Endothelial cell of umbilical vein (primary cell): ENCODE results near the gene DPY19L3. TPM values are rescaled to one million over a fixed set of nuclear protein-coding genes. Genes with fewer than 3 reads are reported as not detected.

Source experiments
- BruUV-seq: library from RNA; stranded (reverse); fragments of 400-500 nt; replicated peaks from 2 replicates; lab custom pipeline; 2021; lab: Mats Ljungman, UMichigan
- CTCF ChIA-PET: fragments of 300-600, 350-600 bp; sonication (Branson Sonifier 250); formaldehyde crosslinking; loops from one replicate; lab custom pipeline; 2021; ENCODE audit warnings: antibody characterized with exemption, inconsistent platforms; lab: Charles Lee
- POLR2A ChIA-PET: fragments of 300-600, 350-600 bp; sonication (Branson Sonifier 250); formaldehyde crosslinking; loops from one replicate; lab custom pipeline; 2021; ENCODE audit warnings: antibody characterized with exemption, inconsistent platforms; lab: Charles Lee
- DNase-seq: peaks from one replicate; pipeline ENCODE4 v3.0.0-alpha.2; 2011; ENCODE audit warnings: low read depth, low spot score
- FAIRE-seq: peaks from 2 replicates; lab custom pipeline; 2011; peaks lifted over from hg19 to GRCh38; lab: Jason Lieb, UNC
- H2AFZ ChIP-seq: 2 replicates; pipeline ENCODE4 v1.6.0; 2012; ENCODE audit warnings: low read depth, low read length, control low read depth, inconsistent platforms
- H3K27ac ChIP-seq: 2 replicates; pipeline ENCODE4 v1.5.1; 2011; ENCODE audit warnings: low read depth, mild to moderate bottlenecking, control low read depth, low read length, moderate library complexity; ENCODE audit not compliant: insufficient read depth
- H3K27me3 ChIP-seq, 2 experiments: 2 replicates each; pipeline versions ENCODE4 v1.6.0 to v1.6.1; 2011; ENCODE audit warnings: low read length in 2 of 2, mixed read lengths in 1 of 2; ENCODE audit not compliant: control insufficient read depth in 2 of 2, insufficient read depth in 2 of 2
- H3K36me3 ChIP-seq, 2 experiments: 2 replicates in 1 of 2; 3 replicates in 1 of 2; pipeline ENCODE4 v1.5.1; 2011; ENCODE audit warnings: low read length in 2 of 2, mild to moderate bottlenecking in 1 of 2, moderate library complexity in 1 of 2; ENCODE audit not compliant: control insufficient read depth in 2 of 2, insufficient read depth in 2 of 2; ENCODE audit errors: extremely low read depth in 1 of 2
- H3K4me1 ChIP-seq: 3 replicates; pipeline ENCODE4 v1.5.1; 2011; ENCODE audit warnings: mild to moderate bottlenecking, low read length; ENCODE audit not compliant: control insufficient read depth, insufficient read depth; ENCODE audit errors: extremely low read depth
- H3K4me2 ChIP-seq: 2 replicates; pipeline ENCODE4 v1.6.1; 2011; ENCODE audit warnings: low read length, control low read depth, mixed read lengths; ENCODE audit not compliant: insufficient read depth
- H3K4me3 ChIP-seq, 3 experiments: fragments of 200-600 bp in 1 of 3; sonication (generic), shearing (Covaris generic) in 1 of 3; replicated peaks in 1 of 3; 2 replicates each; pipeline ENCODE4 v1.5.1; 2011 to 2016; ENCODE audit warnings: control low read depth in 3 of 3, low read length in 3 of 3, mild to moderate bottlenecking in 2 of 3, inconsistent platforms in 1 of 3, low read depth in 1 of 3, moderate library complexity in 1 of 3; ENCODE audit not compliant: insufficient read depth in 1 of 3
- H3K79me2 ChIP-seq: 2 replicates; pipeline ENCODE4 v1.6.0; 2012; ENCODE audit warnings: low read length, inconsistent platforms; ENCODE audit not compliant: control insufficient read depth, insufficient read depth
- H3K9ac ChIP-seq: replicated peaks from 2 replicates; pipeline ENCODE3; 2011; ENCODE audit warnings: low read length, control low read depth; ENCODE audit not compliant: insufficient read depth; ENCODE audit errors: extremely low read depth
- H3K9me1 ChIP-seq: replicated peaks from 3 replicates; pipeline ENCODE4 v1.6.0; 2011; ENCODE audit warnings: mild to moderate bottlenecking, low read length; ENCODE audit not compliant: control insufficient read depth, insufficient read depth; ENCODE audit errors: extremely low read depth
- H3K9me3 ChIP-seq: replicated peaks from 2 replicates; pipeline ENCODE4 v1.5.1; 2012; ENCODE audit warnings: low read length, inconsistent platforms; ENCODE audit not compliant: control insufficient read depth, insufficient read depth
- H4K20me1 ChIP-seq: replicated peaks from 2 replicates; pipeline ENCODE3; 2011; ENCODE audit warnings: mild to moderate bottlenecking, low read length; ENCODE audit not compliant: control insufficient read depth, insufficient read depth; ENCODE audit errors: extremely low read depth
- EZH2 ChIP-seq: IDR thresholded peaks from 2 replicates; pipeline ENCODE4 v1.6.1; 2012; ENCODE audit warnings: borderline replicate concordance, low read depth, mild to moderate bottlenecking, moderate library complexity, low read length, inconsistent platforms; ENCODE audit not compliant: severe bottlenecking
- FOS ChIP-seq: IDR thresholded peaks from 2 replicates; pipeline ENCODE4 v1.6.1; 2011; ENCODE audit warnings: mild to moderate bottlenecking, low read length, moderate library complexity, borderline replicate concordance; ENCODE audit not compliant: insufficient read depth
- GATA2 ChIP-seq: IDR thresholded peaks from 2 replicates; pipeline ENCODE4 v1.7.0; 2011; ENCODE audit warnings: low read depth, mild to moderate bottlenecking, moderate library complexity, mixed read lengths, low read length; ENCODE audit not compliant: insufficient read length, insufficient read depth
- JUN ChIP-seq: IDR thresholded peaks from 2 replicates; pipeline ENCODE4 v1.6.1; 2011; ENCODE audit warnings: borderline replicate concordance, low read depth; ENCODE audit not compliant: insufficient read length, insufficient read depth
- MAX ChIP-seq: IDR thresholded peaks from 2 replicates; pipeline ENCODE4 v1.6.1; 2011; ENCODE audit not compliant: insufficient read depth, insufficient read length
- POLR2A ChIP-seq: IDR thresholded peaks from 2 replicates; pipeline ENCODE4 v1.6.1; 2012; ENCODE audit warnings: low read depth, mild to moderate bottlenecking, control low read depth, low read length
- POLR2AphosphoS5 ChIP-seq: IDR thresholded peaks from 2 replicates; pipeline ENCODE4 v1.6.1; 2012; ENCODE audit warnings: low read depth, mild to moderate bottlenecking, control low read depth, low read length, moderate library complexity; ENCODE audit not compliant: insufficient read depth
- dilution Hi-C: fragments of 300-500 bp; cut with MboI; formaldehyde crosslinking; loops from one replicate; pipeline ENCODE4 v1.15.0; 2019; ENCODE audit warnings: low sequenced_read_pairs; ENCODE audit not compliant: extremely low pct_ligation_motif_present
- intact Hi-C: fragments of 100-400 bp; cut with micrococcal nuclease; formaldehyde crosslinking; loops from one replicate; pipeline ENCODE4 v1.10.0; 2022
- polyA plus RNA-seq, 4 experiments: library from polyadenylated mRNA; depleted of rRNA in 3 of 4; stranded (reverse) in 3 of 4; unstranded in 1 of 4; fragments of >200 nt; gene quantifications; 2 replicates each; pipeline versions ENCODE4 v1.2.1 to v1.2.3, GENCODE V29; 2011 to 2012; ENCODE audit warnings: missing spikeins in 1 of 4
- total RNA-seq: library from RNA; stranded (reverse); gene quantifications from 2 replicates; pipeline ENCODE4 v1.2.3, GENCODE V29; 2021
- TF ChIP-seq, protein P1 (sequence below), 2 donors: IDR thresholded peaks; 1 replicate in 1 of 2; 2 replicates in 1 of 2; pipeline ENCODE4 v1.5.1; 2011; ENCODE audit warnings: low read length in 2 of 2, mild to moderate bottlenecking in 2 of 2, moderate library complexity in 2 of 2, control low read depth in 1 of 2, inconsistent platforms in 1 of 2, low read depth in 1 of 2; ENCODE audit not compliant: insufficient read depth in 1 of 2; ENCODE audit errors: extremely low read depth in 1 of 2

The DPY19L3 gene
- total and polyA plus RNA-seq, 2 donors (not counting 3 experiments of a cell fraction or from before 2014, with no cell fraction given): 36.1 to 39.5 TPM

GRCh38 chr19:32362318-32362691 is 43.3 kb upstream of the DPY19L3 start:
- dilution Hi-C loops: no loop called here
- no TSS peak for BruUV-seq
- no peak for FAIRE-seq
- intact Hi-C loops: no loop called here
- DNase-seq: no peak
- Histone ChIP-seq H3K36me3 (peaks cover 2 to 24% of the 10 kb centered on the region in 2 experiments), H3K27me3 (no peaks in the 10 kb centered on the region), H3K4me2 (no peak overlapping the region), H3K9me3 (no peaks in the 10 kb centered on the region), H3K27ac (no peak overlapping the region), H4K20me1 (peaks cover 9% of the 10 kb centered on the region), H3K4me3 (no peak overlapping the region), H3K4me1 (no peaks in the 10 kb centered on the region), H3K9ac (no peak overlapping the region), H3K79me2 (peaks cover 56% of the 10 kb centered on the region), H3K9me1 (no peaks in the 10 kb centered on the region), H2AFZ (no peak overlapping the region)
- ChIA-PET CTCF (no interaction called here), POLR2A (no interaction called here)
- TF ChIP-seq, protein P1, sequence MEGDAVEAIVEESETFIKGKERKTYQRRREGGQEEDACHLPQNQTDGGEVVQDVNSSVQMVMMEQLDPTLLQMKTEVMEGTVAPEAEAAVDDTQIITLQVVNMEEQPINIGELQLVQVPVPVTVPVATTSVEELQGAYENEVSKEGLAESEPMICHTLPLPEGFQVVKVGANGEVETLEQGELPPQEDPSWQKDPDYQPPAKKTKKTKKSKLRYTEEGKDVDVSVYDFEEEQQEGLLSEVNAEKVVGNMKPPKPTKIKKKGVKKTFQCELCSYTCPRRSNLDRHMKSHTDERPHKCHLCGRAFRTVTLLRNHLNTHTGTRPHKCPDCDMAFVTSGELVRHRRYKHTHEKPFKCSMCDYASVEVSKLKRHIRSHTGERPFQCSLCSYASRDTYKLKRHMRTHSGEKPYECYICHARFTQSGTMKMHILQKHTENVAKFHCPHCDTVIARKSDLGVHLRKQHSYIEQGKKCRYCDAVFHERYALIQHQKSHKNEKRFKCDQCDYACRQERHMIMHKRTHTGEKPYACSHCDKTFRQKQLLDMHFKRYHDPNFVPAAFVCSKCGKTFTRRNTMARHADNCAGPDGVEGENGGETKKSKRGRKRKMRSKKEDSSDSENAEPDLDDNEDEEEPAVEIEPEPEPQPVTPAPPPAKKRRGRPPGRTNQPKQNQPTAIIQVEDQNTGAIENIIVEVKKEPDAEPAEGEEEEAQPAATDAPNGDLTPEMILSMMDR (IDR thresholded peaks at IDR 0.05; ENCODE audit: extremely low read depth in 1 of 2, insufficient read depth in 1 of 2, low read depth in 1 of 2, low read length in 2 of 2): no peak
- no peak for TF ChIP-seq POLR2AphosphoS5

DNA sequence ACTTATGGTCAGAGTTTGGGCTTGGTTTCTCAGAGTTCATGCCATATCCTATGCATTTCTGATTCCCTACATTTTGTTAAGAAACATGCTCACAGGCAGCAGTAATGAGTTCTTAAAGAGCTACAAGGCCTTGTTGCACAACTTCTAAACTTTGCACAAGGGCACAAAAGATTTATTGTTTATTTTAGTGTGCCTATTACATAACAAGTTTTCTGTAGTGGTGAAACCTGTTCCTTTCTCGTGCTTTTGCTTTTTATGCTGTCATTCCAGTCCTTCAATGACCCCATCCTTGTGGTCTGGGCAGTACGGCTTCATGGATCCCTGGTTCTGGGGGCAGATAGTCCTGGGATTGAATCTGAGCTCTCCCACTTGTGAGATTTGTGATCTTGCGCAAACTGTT is 42.4 kb upstream of the DPY19L3 start:
- H2AFZ ChIP-seq: no peak overlapping the region
- H3K4me1 ChIP-seq: no peaks in the 10 kb centered on the region
- no TSS peak for BruUV-seq
- FAIRE-seq (no peak), DNase-seq (no peak)
- no peaks in the 10 kb centered on the region for H3K27me3 ChIP-seq
- H3K4me2 ChIP-seq: no peak overlapping the region
- H3K4me3 ChIP-seq: no peak overlapping the region
- ChIA-PET CTCF (interaction anchor here (1.0 kb wide), 1 partner anchor 11 kb away, joined by 3 read pairs; no protein-coding TSS in a partner anchor), POLR2A (no interaction called here)
- no peaks in the 10 kb centered on the region for H3K9me1 ChIP-seq
- H4K20me1 ChIP-seq: peaks cover 9% of the 10 kb centered on the region
- H3K36me3 ChIP-seq: peaks cover 4 to 22% of the 10 kb centered on the region in 2 experiments
- TF ChIP-seq POLR2A: no peak
- TF ChIP-seq GATA2: no peak
- TF ChIP-seq FOS: no peak
- TF ChIP-seq, protein P1 (IDR thresholded peaks at IDR 0.05; ENCODE audit: extremely low read depth in 1 of 2, insufficient read depth in 1 of 2, low read depth in 1 of 2, low read length in 2 of 2): no peak
- no peak for TF ChIP-seq POLR2AphosphoS5
- TF ChIP-seq EZH2: no peak
- no peak for TF ChIP-seq JUN
- TF ChIP-seq MAX: no peak
- H3K79me2 ChIP-seq: peaks cover 61% of the 10 kb centered on the region
- H3K9me3 ChIP-seq: no peaks in the 10 kb centered on the region
- H3K27ac ChIP-seq: no peak overlapping the region
- dilution Hi-C loops (no loop called here), intact Hi-C loops (no loop called here)
- H3K9ac ChIP-seq: no peak overlapping the region
